HCT116 (cell line): ENCODE results near the gene TRPM3.

ENCODE experiments used
- CEBPB ChIP-seq: IDR thresholded peaks from 2 replicates; pipeline ENCODE4 v1.6.1; 2012; ENCODE audit warnings: low read depth
- CTCF ChIP-seq, 3 experiments: fragments of 200-600 bp in 1 of 3; sonication (generic) in 1 of 3; IDR thresholded peaks in 2 of 3; conservative IDR thresholded peaks in 1 of 3; 2 replicates each; pipeline ENCODE4 v1.5.1; 2012 to 2017; ENCODE audit warnings: low read depth in 2 of 3, low read length in 2 of 3, antibody characterized with exemption in 1 of 3, borderline replicate concordance in 1 of 3, control low read depth in 1 of 3, mild to moderate bottlenecking in 1 of 3, mixed read lengths in 1 of 3, mixed run types in 1 of 3, moderate library complexity in 1 of 3; ENCODE audit not compliant: insufficient read depth in 1 of 3
- EZH2 ChIP-seq: fragments of 200-600 bp; sonication (generic); IDR thresholded peaks from 2 replicates; pipeline ENCODE4 v1.6.1; 2017; ENCODE audit warnings: antibody characterized with exemption, mixed run types
- EZH2phosphoT487 ChIP-seq: fragments of 200-600 bp; IDR thresholded peaks from 2 replicates; pipeline ENCODE4 v1.6.1; 2018; ENCODE audit warnings: antibody characterized with exemption, borderline replicate concordance
- FOSL1 ChIP-seq: IDR thresholded peaks from 2 replicates; pipeline ENCODE4 v1.6.1; 2012; ENCODE audit warnings: low read depth
- POLR2A ChIP-seq: IDR thresholded peaks from 2 replicates; pipeline ENCODE4 v1.7.0; 2011; ENCODE audit warnings: borderline replicate concordance; ENCODE audit not compliant: insufficient read depth, insufficient read length; ENCODE audit errors: extremely low read depth
- POLR2AphosphoS5 ChIP-seq: IDR thresholded peaks from 2 replicates; pipeline ENCODE4 v1.6.1; 2011; ENCODE audit warnings: mild to moderate bottlenecking, low read depth, low read length, moderate library complexity
- RAD21 ChIP-seq: IDR thresholded peaks from 2 replicates; pipeline ENCODE4 v1.6.1; 2012; ENCODE audit warnings: low read depth, mild to moderate bottlenecking
- SRF ChIP-seq: IDR thresholded peaks from 2 replicates; pipeline ENCODE4 v1.6.1; 2012; ENCODE audit warnings: low read depth
- YY1 ChIP-seq: IDR thresholded peaks from 2 replicates; pipeline ENCODE4 v1.6.1; 2011; ENCODE audit warnings: low read length, low read depth, moderate library complexity, mild to moderate bottlenecking; ENCODE audit not compliant: insufficient replicate concordance; ENCODE audit errors: extremely low read depth
- TF ChIP-seq, protein P1 (sequence below): IDR thresholded peaks from 2 replicates; pipeline ENCODE4 v1.6.1; 2012; ENCODE audit warnings: low read depth
- TF ChIP-seq, protein P2 (sequence below): IDR thresholded peaks from 2 replicates; pipeline ENCODE4 v1.6.1; 2012

DNA sequence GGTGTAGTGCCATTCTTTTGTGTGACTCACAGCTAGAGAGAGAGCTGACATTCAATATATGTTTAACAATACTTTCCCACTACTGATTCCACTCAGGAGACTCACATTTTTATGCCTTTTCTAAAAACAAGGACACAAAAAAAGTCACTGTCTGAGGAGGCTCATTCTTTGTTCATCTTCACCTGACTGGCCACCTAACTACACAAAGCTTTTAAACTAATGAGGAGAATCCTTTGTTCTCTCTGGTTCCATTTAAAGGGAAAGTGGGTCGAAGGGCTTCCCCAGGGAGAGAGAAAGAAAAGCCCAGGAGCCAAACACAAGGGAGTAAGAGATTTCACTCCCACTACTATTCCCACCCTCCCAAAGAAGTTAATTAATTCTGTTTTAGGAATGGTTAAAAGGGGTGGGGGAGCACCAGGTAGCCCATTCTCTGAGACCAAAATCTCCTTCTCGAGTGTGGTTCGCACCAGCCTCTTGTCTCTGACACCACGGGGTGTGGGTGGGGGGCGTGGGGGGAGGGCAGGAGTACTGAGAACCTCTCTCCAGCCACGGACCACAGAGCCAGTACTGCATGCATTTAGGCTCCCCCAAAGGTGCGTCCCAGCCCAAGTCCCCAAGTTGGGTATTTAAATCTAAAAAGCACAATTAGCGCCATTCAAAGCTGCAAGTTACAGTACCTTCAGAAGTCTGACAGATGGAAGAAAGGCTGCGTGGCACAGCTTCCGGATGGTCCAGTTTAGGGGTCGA is 747 bp downstream of the TRPM3 start:
- TF ChIP-seq CTCF (IDR thresholded peaks at IDR 0.05 in 2 of 3, conservative IDR thresholded peaks at IDR 0.05 in 1 of 3; ENCODE audit: borderline replicate concordance in 1 of 3, insufficient read depth in 1 of 3, low read depth in 2 of 3, low read length in 2 of 3) = no peak
- TF ChIP-seq EZH2 = no peak
- TF ChIP-seq CEBPB = no peak
- no peak for TF ChIP-seq RAD21
- no peak for TF ChIP-seq POLR2A
- TF ChIP-seq SRF = no peak
- TF ChIP-seq EZH2phosphoT487 = no peak
- TF ChIP-seq FOSL1 = no peak
- no peak for TF ChIP-seq POLR2AphosphoS5
- TF ChIP-seq, protein P1, sequence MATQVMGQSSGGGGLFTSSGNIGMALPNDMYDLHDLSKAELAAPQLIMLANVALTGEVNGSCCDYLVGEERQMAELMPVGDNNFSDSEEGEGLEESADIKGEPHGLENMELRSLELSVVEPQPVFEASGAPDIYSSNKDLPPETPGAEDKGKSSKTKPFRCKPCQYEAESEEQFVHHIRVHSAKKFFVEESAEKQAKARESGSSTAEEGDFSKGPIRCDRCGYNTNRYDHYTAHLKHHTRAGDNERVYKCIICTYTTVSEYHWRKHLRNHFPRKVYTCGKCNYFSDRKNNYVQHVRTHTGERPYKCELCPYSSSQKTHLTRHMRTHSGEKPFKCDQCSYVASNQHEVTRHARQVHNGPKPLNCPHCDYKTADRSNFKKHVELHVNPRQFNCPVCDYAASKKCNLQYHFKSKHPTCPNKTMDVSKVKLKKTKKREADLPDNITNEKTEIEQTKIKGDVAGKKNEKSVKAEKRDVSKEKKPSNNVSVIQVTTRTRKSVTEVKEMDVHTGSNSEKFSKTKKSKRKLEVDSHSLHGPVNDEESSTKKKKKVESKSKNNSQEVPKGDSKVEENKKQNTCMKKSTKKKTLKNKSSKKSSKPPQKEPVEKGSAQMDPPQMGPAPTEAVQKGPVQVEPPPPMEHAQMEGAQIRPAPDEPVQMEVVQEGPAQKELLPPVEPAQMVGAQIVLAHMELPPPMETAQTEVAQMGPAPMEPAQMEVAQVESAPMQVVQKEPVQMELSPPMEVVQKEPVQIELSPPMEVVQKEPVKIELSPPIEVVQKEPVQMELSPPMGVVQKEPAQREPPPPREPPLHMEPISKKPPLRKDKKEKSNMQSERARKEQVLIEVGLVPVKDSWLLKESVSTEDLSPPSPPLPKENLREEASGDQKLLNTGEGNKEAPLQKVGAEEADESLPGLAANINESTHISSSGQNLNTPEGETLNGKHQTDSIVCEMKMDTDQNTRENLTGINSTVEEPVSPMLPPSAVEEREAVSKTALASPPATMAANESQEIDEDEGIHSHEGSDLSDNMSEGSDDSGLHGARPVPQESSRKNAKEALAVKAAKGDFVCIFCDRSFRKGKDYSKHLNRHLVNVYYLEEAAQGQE = no peak
- TF ChIP-seq YY1 = no peak
- TF ChIP-seq, protein P2, sequence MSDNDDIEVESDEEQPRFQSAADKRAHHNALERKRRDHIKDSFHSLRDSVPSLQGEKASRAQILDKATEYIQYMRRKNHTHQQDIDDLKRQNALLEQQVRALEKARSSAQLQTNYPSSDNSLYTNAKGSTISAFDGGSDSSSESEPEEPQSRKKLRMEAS = no peak
